Gastrocnemius medialis (tissue), 4 donors: ENCODE results near the gene MRE11. TPM values are rescaled to one million over a fixed set of nuclear protein-coding genes. Genes with fewer than 3 reads are reported as not detected.

Experiments
- ATAC-seq, 2 donors: fragments of 150-250 bp; one replicate each; pipeline ENCODE4 v1.9.1; 2016
- DNase-seq, 2 donors: peaks; one replicate each; pipeline ENCODE4 v3.0.0-alpha.2; 2019
- H3K27ac ChIP-seq, 4 donors: fragments of 200-600 bp; sonication (generic); 1 replicate in 1 of 4; 2 replicates in 3 of 4; pipeline ENCODE4 v1.5.1; 2016 to 2018; ENCODE audit warnings: mild to moderate bottlenecking in 2 of 4, moderate library complexity in 1 of 4
- H3K27me3 ChIP-seq, 3 donors: fragments of 200-600 bp; sonication (generic) in 2 of 3; 1 replicate in 1 of 3; 2 replicates in 2 of 3; pipeline versions ENCODE4 v1.5.1 to v1.6.0; 2016 to 2019; ENCODE audit warnings: mild to moderate bottlenecking in 1 of 3, moderate library complexity in 1 of 3
- H3K36me3 ChIP-seq, 2 donors: fragments of 200-600 bp; sonication (generic) in 1 of 2; one replicate each; pipeline ENCODE4 v1.5.1; 2017 to 2018
- H3K4me1 ChIP-seq, 2 donors: fragments of 200-600 bp; sonication (generic) in 1 of 2; one replicate each; pipeline ENCODE4 v1.5.1; 2016 to 2017; ENCODE audit warnings: mild to moderate bottlenecking in 2 of 2
- H3K4me3 ChIP-seq, 4 donors: fragments of 200-600 bp; sonication (generic) in 3 of 4; 1 replicate in 1 of 4; 2 replicates in 3 of 4; pipeline ENCODE4 v1.5.1; 2016 to 2019; ENCODE audit warnings: mild to moderate bottlenecking in 2 of 4
- H3K9me3 ChIP-seq, 3 donors: fragments of 200-600 bp; sonication (generic) in 2 of 3; 1 replicate in 1 of 3; 2 replicates in 2 of 3; pipeline ENCODE4 v1.5.1; 2016 to 2019
- CTCF ChIP-seq, 5 experiments: fragments of 450-650 bp in 3 of 5; fragments of 200-600 bp in 2 of 5; sonication (generic) in 2 of 5; IDR thresholded peaks in 4 of 5; conservative IDR thresholded peaks in 1 of 5; 1 replicate in 4 of 5; 2 replicates in 1 of 5; pipeline ENCODE4 v1.5.1; 2016 to 2019; ENCODE audit warnings: antibody characterized with exemption in 5 of 5, mild to moderate bottlenecking in 3 of 5, moderate library complexity in 3 of 5
- POLR2A ChIP-seq, 2 donors: fragments of 450-650 bp; IDR thresholded peaks; one replicate each; pipeline ENCODE4 v1.6.1; 2017; ENCODE audit warnings: antibody characterized with exemption in 2 of 2, mild to moderate bottlenecking in 2 of 2, moderate library complexity in 2 of 2
- in situ Hi-C, 4 donors: fragments of 200-750 bp; cut with MboI; loops; one replicate each; pipeline versions ENCODE4 v1.15.0 to v1.8.0; 2017; ENCODE audit warnings: low sequenced_read_pairs in 4 of 4
- intact Hi-C: fragments of 100-400 bp; cut with DNase I; formaldehyde crosslinking; loops from one replicate; pipeline ENCODE4 v1.15.1; 2023; ENCODE audit warnings: low total_unique reads
- total RNA-seq, 4 donors: library from RNA; depleted of rRNA; stranded (reverse); fragments of >200 nt; gene quantifications; one replicate each; pipeline versions ENCODE4 v1.1.0 to v1.2.3, GENCODE V29; 2016

Gene MRE11
- total RNA-seq, 4 donors from 2014 or later: 5.3 to 12.3 (median 5.9) TPM

- no peak overlapping the region for H3K4me3 ChIP-seq
- H3K4me1 ChIP-seq: no peaks in the 10 kb centered on the region
- no peak overlapping the region for H3K27ac ChIP-seq
- TF ChIP-seq POLR2A (IDR thresholded peaks at IDR 0.05) (no peak), CTCF (IDR thresholded peaks at IDR 0.05 in 4 of 5, conservative IDR thresholded peaks at IDR 0.05 in 1 of 5) (peak; percentile 31 to 75 (median 41))
- no peaks in the 10 kb centered on the region for H3K36me3 ChIP-seq
- intact Hi-C loops (loop anchor here (1.0 to 2.0 kb wide), 2 partner anchors 43 to 84 kb away; no protein-coding TSS in a partner anchor), in situ Hi-C loops (loop anchor here in 2 of 4 donors (5.0 to 25.0 kb wide), 2 partner anchors 78 to 632 kb away; no protein-coding TSS in a partner anchor)
- DNase-seq (no peak), ATAC-seq (no peak)
- H3K27me3 ChIP-seq: no peaks in the 10 kb centered on the region
- H3K9me3 ChIP-seq: no peaks in the 10 kb centered on the region
Measured at GRCh38 chr11:94519478-94520084, 25.9 kb upstream of the MRE11 start.

- H3K27ac ChIP-seq: no peak overlapping the region
- DNase-seq: no peak
Measured at GRCh38 chr11:94518300-94518699, 24.7 kb upstream of the MRE11 start.

GRCh38 chr11:94516725-94517124 lies 23.1 kb upstream of the MRE11 start:
- Histone ChIP-seq H3K36me3 (no peaks in the 10 kb centered on the region), H3K27me3 (peaks cover 0 to 2% (median 0%) of the 10 kb centered on the region in 3 donors), H3K9me3 (no peaks in the 10 kb centered on the region), H3K27ac (no peak overlapping the region), H3K4me1 (peaks cover 0 to 9% of the 10 kb centered on the region in 2 donors), H3K4me3 (no peak overlapping the region)
- no peak for ATAC-seq
- TF ChIP-seq POLR2A (IDR thresholded peaks at IDR 0.05) (no peak), CTCF (IDR thresholded peaks at IDR 0.05 in 4 of 5, conservative IDR thresholded peaks at IDR 0.05 in 1 of 5) (no peak)
- intact Hi-C loops (no loop called here), in situ Hi-C loops (loop anchor here in 2 of 4 donors (5.0 to 25.0 kb wide), 2 partner anchors 81 to 629 kb away; no protein-coding TSS in a partner anchor)
- DNase-seq: no peak

More at GRCh38 chr11:94518300-94518699, 24.7 kb upstream of the MRE11 start:
- Histone ChIP-seq H3K36me3 (no peaks in the 10 kb centered on the region), H3K4me3 (no peak overlapping the region), H3K27me3 (no peaks in the 10 kb centered on the region), H3K9me3 (no peaks in the 10 kb centered on the region), H3K4me1 (no peaks in the 10 kb centered on the region)
- intact Hi-C loops: loop anchor here (2.0 kb wide), 1 partner anchor 45 kb away; no protein-coding TSS in a partner anchor
- ATAC-seq: no peak
- TF ChIP-seq CTCF (IDR thresholded peaks at IDR 0.05 in 4 of 5, conservative IDR thresholded peaks at IDR 0.05 in 1 of 5) (no peak), POLR2A (IDR thresholded peaks at IDR 0.05) (no peak)
- in situ Hi-C loops: loop anchor here in 2 of 4 donors (5.0 to 25.0 kb wide), 2 partner anchors 79 to 631 kb away; no protein-coding TSS in a partner anchor

- no peak for ATAC-seq
- Histone ChIP-seq H3K4me1 (peaks cover 0 to 9% of the 10 kb centered on the region in 2 donors), H3K9me3 (no peaks in the 10 kb centered on the region), H3K4me3 (no peak overlapping the region), H3K27ac (no peak overlapping the region), H3K27me3 (peaks cover 0 to 2% (median 0%) of the 10 kb centered on the region in 3 donors), H3K36me3 (no peaks in the 10 kb centered on the region)
- no peak for TF ChIP-seq CTCF (IDR thresholded peaks at IDR 0.05 in 4 of 5, conservative IDR thresholded peaks at IDR 0.05 in 1 of 5)
- no peak for TF ChIP-seq POLR2A (IDR thresholded peaks at IDR 0.05)
- DNase-seq: no peak
- intact Hi-C loops: no loop called here
- in situ Hi-C loops: loop anchor here in 2 of 4 donors (5.0 to 25.0 kb wide), 2 partner anchors 82 to 628 kb away; no protein-coding TSS in a partner anchor
Measured at GRCh38 chr11:94515398-94515797, 21.8 kb upstream of the MRE11 start.
